GM23338 (cell line): Measurements from ENCODE around the gene SCN2A. TPM values are rescaled to one million over a fixed set of nuclear protein-coding genes. Genes with fewer than 3 reads are reported as not detected.

Source experiments
- ATAC-seq: fragments of 200-7000 bp; cut with Tn5 transposase; 3 replicates; pipeline ENCODE4 v1.9.1; 2020
- DNase-seq: peaks from one replicate; pipeline ENCODE4 v3.0.0-alpha.2; 2015; ENCODE audit warnings: low spot score
- H2AFZ ChIP-seq: fragments of 200-600 bp; sonication (generic); 2 replicates; pipeline ENCODE4 v1.8.0; 2016; ENCODE audit warnings: antibody characterized with exemption, mild to moderate bottlenecking, moderate library complexity
- H3F3A ChIP-seq: fragments of 200-600 bp; sonication (generic); replicated peaks from 2 replicates; pipeline ENCODE4 v1.8.0; 2017; ENCODE audit warnings: antibody characterized with exemption, mixed run types, low read depth
- H3K27ac ChIP-seq: fragments of 200-600 bp; sonication (generic); 2 replicates; pipeline ENCODE4 v1.6.1; 2016; ENCODE audit warnings: low read depth
- H3K27me3 ChIP-seq: fragments of 200-600 bp; sonication (generic); 2 replicates; pipeline ENCODE4 v1.8.0; 2016; ENCODE audit warnings: mild to moderate bottlenecking, mixed run types, moderate library complexity; ENCODE audit not compliant: insufficient read depth
- H3K36me3 ChIP-seq: fragments of 200-600 bp; sonication (generic); 2 replicates; pipeline ENCODE4 v1.8.0; 2016; ENCODE audit warnings: mild to moderate bottlenecking; ENCODE audit not compliant: insufficient read depth
- H3K4me1 ChIP-seq: fragments of 200-600 bp; sonication (generic); 2 replicates; pipeline ENCODE4 v1.8.0; 2016; ENCODE audit warnings: mild to moderate bottlenecking, moderate library complexity; ENCODE audit not compliant: insufficient read depth
- H3K4me2 ChIP-seq: fragments of 200-600 bp; sonication (generic); 2 replicates; pipeline ENCODE4 v1.7.1; 2017; ENCODE audit warnings: mixed run types
- H3K4me3 ChIP-seq: fragments of 200-600 bp; sonication (generic); 2 replicates; pipeline ENCODE4 v1.6.1; 2016; ENCODE audit warnings: mixed run types
- H3K79me2 ChIP-seq: fragments of 200-600 bp; sonication (generic); replicated peaks from 2 replicates; pipeline ENCODE4 v1.8.0; 2017; ENCODE audit warnings: mild to moderate bottlenecking; ENCODE audit not compliant: insufficient read depth
- H3K9me2 ChIP-seq: fragments of 200-600 bp; sonication (generic); 2 replicates; pipeline ENCODE4 v1.8.0; 2017; ENCODE audit not compliant: insufficient read depth
- H4K20me1 ChIP-seq: fragments of 200-600 bp; sonication (generic); replicated peaks from 2 replicates; pipeline ENCODE4 v1.8.0; 2017; ENCODE audit warnings: mild to moderate bottlenecking; ENCODE audit not compliant: insufficient read depth
- H3K27ac Mint-ChIP-seq: 2 replicates; pipeline ENCODE4 v1.8.0; 2020; ENCODE audit warnings: inconsistent platforms, mild to moderate bottlenecking, moderate library complexity, mixed read lengths
- H3K27me3 Mint-ChIP-seq: 3 replicates; pipeline ENCODE4 v1.8.0; 2022; ENCODE audit warnings: low read depth, mild to moderate bottlenecking, moderate library complexity, mixed read lengths, inconsistent platforms; ENCODE audit not compliant: insufficient read depth, poor library complexity
- H3K36me3 Mint-ChIP-seq: 3 replicates; pipeline ENCODE4 v1.8.0; 2021; ENCODE audit warnings: low read depth, mild to moderate bottlenecking, inconsistent platforms, moderate library complexity, mixed read lengths
- H3K4me1 Mint-ChIP-seq: 3 replicates; pipeline ENCODE4 v1.8.0; 2020; ENCODE audit warnings: mild to moderate bottlenecking, inconsistent platforms, mixed read lengths
- H3K4me3 Mint-ChIP-seq: 3 replicates; pipeline ENCODE4 v1.8.0; 2021; ENCODE audit warnings: moderate library complexity, mild to moderate bottlenecking, inconsistent platforms, mixed read lengths
- H3K9me3 Mint-ChIP-seq: 3 replicates; pipeline ENCODE4 v1.8.0; 2020; ENCODE audit warnings: moderate library complexity, mild to moderate bottlenecking, inconsistent platforms, mixed read lengths
- CTCF ChIP-seq, 2 experiments: fragments of 200-600 bp in 1 of 2; sonication (generic) in 1 of 2; conservative IDR thresholded peaks; 2 replicates each; pipeline versions ENCODE4 v1.5.1 to v1.6.1; 2016 to 2017; ENCODE audit warnings: antibody characterized with exemption in 2 of 2, low read depth in 2 of 2, mild to moderate bottlenecking in 2 of 2, moderate library complexity in 1 of 2
- ETS1 ChIP-seq: IDR thresholded peaks from 2 replicates; pipeline ENCODE4 v1.6.1; 2016; ENCODE audit warnings: antibody characterized with exemption
- EZH2 ChIP-seq: fragments of 200-600 bp; sonication (generic); IDR thresholded peaks from one replicate; pipeline ENCODE4 v1.8.0; 2017; ENCODE audit warnings: antibody characterized with exemption, mild to moderate bottlenecking, low read depth; ENCODE audit not compliant: unreplicated experiment
- EZH2phosphoT487 ChIP-seq: fragments of 200-600 bp; sonication (generic); IDR thresholded peaks from one replicate; pipeline ENCODE4 v1.8.1; 2018; ENCODE audit warnings: antibody characterized with exemption; ENCODE audit not compliant: unreplicated experiment
- JUNB ChIP-seq: IDR thresholded peaks from one replicate; pipeline ENCODE4 v1.6.1; 2016; ENCODE audit warnings: antibody characterized with exemption; ENCODE audit not compliant: unreplicated experiment
- NANOG ChIP-seq: IDR thresholded peaks from 2 replicates; pipeline ENCODE4 v1.6.1; 2016; ENCODE audit warnings: antibody characterized with exemption, borderline replicate concordance
- POLR2AphosphoS5 ChIP-seq: IDR thresholded peaks from 2 replicates; pipeline ENCODE4 v1.6.1; 2016; ENCODE audit warnings: antibody characterized with exemption, low read depth
- REST ChIP-seq: IDR thresholded peaks from one replicate; pipeline ENCODE4 v1.6.1; 2018; ENCODE audit warnings: antibody characterized with exemption; ENCODE audit not compliant: unreplicated experiment
- STAT1 ChIP-seq: IDR thresholded peaks from one replicate; pipeline ENCODE4 v1.6.1; 2016; ENCODE audit warnings: antibody characterized with exemption; ENCODE audit not compliant: unreplicated experiment
- ZNF114 ChIP-seq: fragments of 250-450 bp; sonication (Bioruptor Pico); IDR thresholded peaks from 2 replicates; pipeline ENCODE4 v1.5.0; 2020; ENCODE audit warnings: mild to moderate bottlenecking, moderate library complexity
- ZNF331 ChIP-seq: fragments of 250-450 bp; sonication (Bioruptor Pico); IDR thresholded peaks from 2 replicates; pipeline ENCODE4 v1.5.0; 2020; ENCODE audit warnings: low read depth, mild to moderate bottlenecking, moderate library complexity
- ZNF462 ChIP-seq: fragments of 250-450 bp; sonication (Bioruptor Pico); IDR thresholded peaks from 2 replicates; pipeline ENCODE4 v1.5.0; 2020; ENCODE audit warnings: mild to moderate bottlenecking, moderate library complexity
- polyA plus RNA-seq: library from polyadenylated mRNA; unstranded; fragments of >200 nt; fragmentation: Nextera tagmentation; extraction: Ambion mirVana; gene quantifications from 2 replicates; pipeline ENCODE4 v1.2.1, GENCODE V29; 2016
- total RNA-seq: library from RNA; depleted of rRNA; stranded (reverse); fragments of >200 nt; shearing (Covaris generic); gene quantifications from 2 replicates; pipeline ENCODE4 v1.2.3, GENCODE V29; 2014

Gene SCN2A
- total and polyA plus RNA-seq, 2 experiments from 2014 or later, result 0.45 to 0.52 TPM

- peak overlapping the region; percentile 4; the same call in 1 of the 2 replicates for H2AFZ ChIP-seq
- no peak overlapping the region for H3K4me2 ChIP-seq
- H3K4me1 ChIP-seq, result no peaks in the 10 kb centered on the region
- no peak overlapping the region for H3K4me3 Mint-ChIP-seq
- H3K9me2 ChIP-seq, result no peaks in the 10 kb centered on the region; the same call in 1 of the 2 replicates
- no peaks in the 10 kb centered on the region for H3K9me3 Mint-ChIP-seq
- H4K20me1 ChIP-seq, result no peaks in the 10 kb centered on the region
- ATAC-seq, result no peak; the same call in 2 of the 3 replicates
- H3K36me3 ChIP-seq, result no peaks in the 10 kb centered on the region
- H3K27me3 Mint-ChIP-seq, result no peaks in the 10 kb centered on the region
- H3K4me1 Mint-ChIP-seq, result peaks cover 14% of the 10 kb centered on the region
- no peaks in the 10 kb centered on the region for H3F3A ChIP-seq
- no peaks in the 10 kb centered on the region for H3K36me3 Mint-ChIP-seq
- H3K27ac Mint-ChIP-seq, result peak overlapping the region; percentile 80
- H3K27ac ChIP-seq, result 0 out of 2 replicates have a peak overlapping the region, but pooled peaks have one; percentile 4
- no peak for DNase-seq
- H3K27me3 ChIP-seq, result no peaks in the 10 kb centered on the region
- TF ChIP-seq ZNF462 (CRISPR knock-in tag), result no peak
- no peak for TF ChIP-seq CTCF (conservative IDR thresholded peaks at IDR 0.05; ENCODE audit: low read depth in 2 of 2)
- no peak for TF ChIP-seq STAT1
- TF ChIP-seq ZNF114 (CRISPR knock-in tag), result no peak
- no peak for TF ChIP-seq REST
- no peak for TF ChIP-seq JUNB
- no peak for TF ChIP-seq EZH2phosphoT487
- TF ChIP-seq POLR2AphosphoS5, result no peak
- TF ChIP-seq ZNF331 (CRISPR knock-in tag), result no peak
- no peak for TF ChIP-seq NANOG
- no peak for TF ChIP-seq ETS1
- no peak for TF ChIP-seq EZH2
- no peak overlapping the region for H3K4me3 ChIP-seq
- no peaks in the 10 kb centered on the region for H3K79me2 ChIP-seq
These were observed 41.0 kb upstream of the SCN2A start for GRCh38 chr2:165198181-165198580.
